HG03108 (cell line): Measurements from ENCODE around the gene CLDN10.

Experiments used
- ATAC-seq: cut with Tn5 transposase; IDR thresholded peaks from one replicate; pipeline ENCODE4 v1.9.1; 2021; ENCODE audit warnings: moderate library complexity; ENCODE audit not compliant: unreplicated experiment

Gene CLDN10

DNA sequence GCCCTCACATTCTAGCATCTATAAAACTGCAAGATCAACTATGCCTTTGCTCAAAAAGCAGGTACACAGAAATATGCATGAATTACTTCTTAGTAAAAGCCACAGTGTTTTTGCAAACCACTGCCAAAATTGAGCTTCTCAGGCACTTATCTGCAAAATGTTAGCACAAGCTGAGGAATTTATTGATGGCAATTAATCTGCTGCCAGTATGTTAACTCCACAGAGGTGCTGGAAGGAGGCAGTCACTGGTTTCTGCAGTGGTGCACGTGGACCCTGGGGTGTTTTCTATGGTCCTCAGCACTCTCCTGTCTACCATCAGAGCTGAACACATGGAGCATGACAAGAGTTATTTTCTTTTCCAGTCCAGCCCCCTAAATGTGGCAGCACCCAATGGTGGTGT is 44.2 kb downstream of the CLDN10 start:
- no peak for ATAC-seq

DNA sequence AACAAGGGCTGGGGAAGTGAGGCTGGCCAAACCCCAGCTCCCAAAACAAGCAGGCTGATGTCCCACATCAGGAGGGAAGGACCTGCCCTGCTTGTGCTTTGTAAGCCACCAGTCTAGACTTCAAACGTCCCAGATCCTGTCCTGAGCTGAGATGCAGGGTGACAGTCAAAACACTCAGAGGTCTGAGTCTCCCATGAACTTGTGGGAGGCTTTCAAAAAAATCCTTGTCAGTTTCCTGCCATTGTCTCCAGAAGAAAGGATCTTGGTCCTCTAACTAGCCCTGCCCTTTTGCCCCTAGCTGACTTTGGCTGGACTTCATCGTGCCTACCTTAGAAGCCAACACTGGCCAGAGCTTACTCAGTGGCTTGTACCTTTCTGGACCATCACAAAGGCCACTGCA is 48.7 kb downstream of the CLDN10 start:
- no peak for ATAC-seq

DNA sequence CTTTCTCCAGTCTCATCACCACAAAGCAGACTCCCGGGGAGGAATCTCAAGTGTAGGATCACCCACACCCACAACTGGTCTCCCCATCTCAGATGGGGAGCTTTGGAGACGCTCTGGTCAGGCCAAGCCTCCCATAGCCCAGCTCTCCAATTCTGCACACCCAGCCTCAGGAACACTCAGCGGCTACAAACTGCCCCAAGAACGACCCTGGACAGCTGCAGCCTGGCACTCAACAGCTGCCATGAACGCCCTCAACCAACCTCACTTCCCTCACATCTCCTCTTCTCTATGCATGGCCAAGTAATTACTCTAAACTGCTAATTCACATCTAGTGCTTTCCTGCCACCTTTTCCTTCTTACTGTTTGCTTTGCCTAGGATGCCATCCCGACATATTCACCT is 49.4 kb downstream of the CLDN10 start:
- no peak for ATAC-seq

DNA sequence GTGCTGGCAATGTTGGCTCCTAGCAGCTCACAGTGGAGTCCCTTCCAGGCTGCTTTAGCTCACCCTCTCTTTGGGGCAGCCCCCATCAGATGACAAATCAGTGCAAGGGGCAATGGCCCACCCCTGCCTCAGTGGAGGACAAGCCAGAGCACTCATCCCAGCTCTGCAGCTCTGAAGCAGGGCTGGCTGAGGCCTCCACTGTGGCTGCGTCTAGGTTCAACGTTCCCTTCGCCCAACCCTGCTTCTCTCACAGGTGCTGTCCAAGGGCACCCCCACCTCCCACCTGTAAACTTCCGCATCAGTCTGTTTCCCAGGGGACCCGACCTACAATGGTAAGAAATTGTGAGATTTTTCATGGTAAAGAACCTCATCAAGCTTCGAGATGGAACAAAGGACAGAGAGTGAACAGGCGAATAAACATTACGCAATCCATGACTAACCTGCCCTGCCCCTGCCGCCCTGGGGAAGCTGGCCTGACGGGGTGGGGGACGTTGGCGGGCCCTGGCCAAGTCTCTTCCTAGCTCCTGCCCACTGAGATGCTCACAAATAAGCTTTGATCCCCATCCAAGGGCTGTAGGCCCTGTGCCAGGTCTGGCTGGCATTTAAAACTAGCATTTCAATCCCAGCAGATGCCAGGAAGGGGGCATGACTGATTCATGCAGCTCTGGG is 51.5 kb downstream of the CLDN10 start:
- ATAC-seq: no peak

DNA sequence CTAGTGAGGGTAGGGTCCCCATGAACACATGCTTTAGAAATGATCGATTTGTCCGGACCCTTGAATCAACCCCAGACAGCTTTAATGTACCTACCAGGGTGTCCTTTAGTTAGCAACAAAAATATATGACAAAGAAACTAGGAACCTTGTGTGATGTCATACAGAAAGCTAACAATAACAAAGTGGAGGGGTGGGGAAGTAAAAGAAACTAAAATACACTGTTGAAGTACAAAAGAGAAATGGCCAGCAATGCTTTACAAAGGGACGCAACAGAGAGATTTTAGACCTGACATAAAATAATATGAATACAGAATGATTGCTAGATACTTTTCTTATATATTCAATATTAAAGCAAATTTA is 52.0 kb downstream of the CLDN10 start:
- no peak for ATAC-seq

DNA sequence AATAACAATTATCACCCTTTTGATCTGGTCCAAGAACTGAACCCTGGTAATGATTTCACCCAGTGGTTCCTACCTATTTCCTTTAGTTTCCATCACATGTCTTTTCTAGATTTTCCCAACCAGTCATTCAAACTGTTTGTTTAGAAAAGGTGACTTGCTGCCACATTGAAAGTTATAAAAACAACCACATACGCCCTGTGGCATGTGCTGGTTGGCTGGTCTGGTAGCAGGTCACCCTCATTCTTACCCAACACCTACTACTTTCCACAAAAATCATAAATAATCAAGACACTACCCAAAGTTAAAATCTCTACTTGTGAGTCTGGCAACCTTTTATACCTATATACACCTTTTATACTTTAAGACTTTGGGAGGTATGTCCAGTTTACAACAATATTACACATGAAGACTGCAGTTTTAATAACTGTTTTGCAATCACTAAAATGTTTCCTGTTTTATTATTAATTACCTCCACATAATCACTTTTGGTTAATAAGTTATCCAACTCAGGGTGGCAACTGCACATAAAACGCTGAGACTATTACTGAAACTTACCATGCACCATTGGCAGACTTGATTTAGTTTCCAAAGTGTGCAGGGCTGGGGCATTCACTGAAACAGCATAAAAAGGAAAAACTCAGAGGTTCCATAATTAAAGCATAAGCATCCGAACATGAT is 53.1 kb downstream of the CLDN10 start:
- no peak for ATAC-seq

DNA sequence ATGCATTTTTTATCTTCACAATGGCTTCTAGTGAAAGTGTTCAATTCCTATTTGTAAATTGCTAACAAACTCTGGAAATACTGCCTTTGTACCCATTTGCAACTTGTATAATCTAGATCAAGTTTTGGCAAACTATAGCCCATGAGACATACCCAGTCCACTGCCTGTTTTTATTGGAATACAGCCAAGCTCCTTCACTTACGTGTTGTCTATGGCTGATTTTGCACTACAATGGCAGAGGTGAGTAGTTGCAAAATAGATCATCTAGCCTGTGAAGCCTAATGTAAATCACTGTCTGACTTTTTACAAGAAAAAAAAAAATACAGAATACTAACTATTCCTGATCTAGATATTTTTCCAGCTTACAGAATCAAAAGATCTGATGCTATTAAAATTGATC is 54.8 kb downstream of the CLDN10 start:
- ATAC-seq: no peak

DNA sequence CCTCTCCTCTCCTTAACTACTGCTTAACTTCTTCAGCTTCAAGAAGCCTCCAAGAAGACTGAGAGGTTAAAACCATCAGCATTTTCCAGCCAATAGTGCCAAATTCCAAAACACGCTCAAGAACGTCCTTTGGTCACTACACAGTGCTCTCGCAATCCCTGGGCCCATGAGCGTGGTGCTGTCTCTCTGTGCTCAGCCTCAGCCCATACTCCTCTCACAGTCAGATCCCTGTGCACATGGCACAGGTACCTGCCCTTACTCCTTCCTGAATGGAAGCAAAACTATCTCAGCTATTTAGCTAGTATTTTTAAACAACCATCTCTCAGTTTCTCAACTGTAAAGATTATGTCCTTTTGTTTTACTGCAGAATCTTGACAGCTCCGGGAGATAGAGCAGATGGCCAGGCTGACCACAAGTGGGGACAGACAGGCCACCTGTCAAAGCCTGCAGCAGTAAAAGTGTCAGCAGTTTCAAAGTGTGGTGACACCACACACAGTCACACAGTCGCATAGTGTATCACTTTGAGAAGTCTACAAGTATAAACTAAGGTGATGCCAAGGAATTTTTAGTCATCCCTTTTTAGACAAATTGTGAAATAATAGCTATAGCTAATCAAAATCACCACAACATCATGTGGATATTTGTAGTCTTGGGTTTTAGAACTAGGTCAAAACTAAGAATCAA is 56.3 kb downstream of the CLDN10 start:
- no peak for ATAC-seq

DNA sequence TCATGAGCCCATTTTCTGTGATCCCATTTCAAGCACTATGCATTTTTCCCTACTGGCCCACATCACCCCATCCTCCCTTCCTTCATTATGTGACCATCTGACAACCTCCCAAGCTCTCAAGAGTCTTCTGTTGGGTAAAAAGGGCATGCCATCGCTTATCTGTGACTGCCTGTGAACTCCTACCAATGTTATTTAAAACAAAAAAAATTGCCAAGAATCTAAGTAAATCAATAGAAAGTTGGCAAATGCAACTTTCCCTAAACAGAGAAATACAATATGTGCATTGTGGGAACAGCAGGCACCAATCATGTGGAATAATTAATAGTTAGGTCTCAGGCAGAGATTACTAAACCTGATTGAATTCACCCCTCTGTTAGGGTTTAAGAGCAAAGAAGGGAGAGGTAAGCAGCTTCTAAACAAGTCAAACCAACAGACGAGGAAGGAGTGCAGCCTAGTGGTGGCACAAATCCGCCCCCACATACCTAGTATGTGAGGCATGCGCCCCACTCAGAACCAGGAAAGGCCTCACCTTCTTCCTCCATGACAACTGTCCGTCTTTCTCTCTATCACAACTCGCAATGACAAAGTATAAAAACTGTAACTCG is 62.2 kb downstream of the CLDN10 start:
- no peak for ATAC-seq

DNA sequence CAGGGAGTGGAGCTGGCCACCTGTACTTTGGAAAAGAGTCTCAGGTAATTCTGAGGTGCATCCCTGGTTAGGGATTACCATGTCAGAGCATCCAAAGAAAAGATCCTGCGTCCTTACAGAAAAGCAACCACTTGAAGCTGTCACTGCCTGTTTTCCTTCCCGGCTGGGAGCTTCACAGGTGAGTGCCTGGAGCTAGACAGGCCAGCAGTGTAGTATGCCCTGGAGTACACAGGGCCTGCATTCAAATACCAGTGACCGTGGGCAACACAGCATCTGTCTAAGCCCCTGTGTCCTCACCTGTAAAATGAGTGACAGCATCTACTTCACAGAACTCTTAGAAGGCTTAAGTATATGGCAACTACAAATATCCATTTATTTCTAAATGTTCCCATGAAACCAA is 63.0 kb downstream of the CLDN10 start:
- ATAC-seq: no peak

DNA sequence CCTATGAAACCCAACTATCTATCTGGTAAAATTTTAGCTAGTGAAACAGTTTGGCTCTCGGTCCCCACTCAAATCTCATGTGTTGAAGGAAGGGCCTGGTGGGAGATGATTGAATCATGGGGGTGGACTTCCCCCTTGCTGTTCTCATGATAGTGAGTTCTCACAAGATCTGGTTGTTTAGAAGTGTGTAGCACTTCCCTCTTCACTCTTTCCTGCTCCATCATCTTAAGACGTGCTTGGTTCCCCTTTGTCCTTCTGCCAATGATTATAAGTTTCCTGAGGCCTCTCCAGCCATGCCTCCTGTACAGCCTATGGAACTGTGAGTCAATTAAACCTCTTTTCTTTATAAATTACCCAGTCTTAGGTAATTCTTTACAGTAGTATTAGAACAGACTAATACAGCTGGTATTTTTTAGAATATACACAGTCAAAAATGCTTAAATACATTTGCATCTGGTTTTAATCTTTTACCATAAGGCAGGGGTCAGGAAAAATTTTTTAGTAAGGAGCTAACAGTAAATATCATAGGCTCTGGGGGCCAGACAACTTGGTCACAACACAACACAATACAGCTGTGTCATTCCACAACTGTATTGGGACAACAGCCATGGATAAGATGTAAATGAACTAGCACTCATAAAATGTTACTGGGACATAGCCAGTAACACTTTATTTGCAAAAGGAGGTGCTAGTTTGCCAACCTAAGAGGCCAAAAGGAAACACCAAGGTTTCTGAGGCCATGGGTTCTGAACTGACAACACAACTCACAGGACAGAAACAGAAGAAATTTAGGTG is 67.7 kb downstream of the CLDN10 start:
- no peak for ATAC-seq

DNA sequence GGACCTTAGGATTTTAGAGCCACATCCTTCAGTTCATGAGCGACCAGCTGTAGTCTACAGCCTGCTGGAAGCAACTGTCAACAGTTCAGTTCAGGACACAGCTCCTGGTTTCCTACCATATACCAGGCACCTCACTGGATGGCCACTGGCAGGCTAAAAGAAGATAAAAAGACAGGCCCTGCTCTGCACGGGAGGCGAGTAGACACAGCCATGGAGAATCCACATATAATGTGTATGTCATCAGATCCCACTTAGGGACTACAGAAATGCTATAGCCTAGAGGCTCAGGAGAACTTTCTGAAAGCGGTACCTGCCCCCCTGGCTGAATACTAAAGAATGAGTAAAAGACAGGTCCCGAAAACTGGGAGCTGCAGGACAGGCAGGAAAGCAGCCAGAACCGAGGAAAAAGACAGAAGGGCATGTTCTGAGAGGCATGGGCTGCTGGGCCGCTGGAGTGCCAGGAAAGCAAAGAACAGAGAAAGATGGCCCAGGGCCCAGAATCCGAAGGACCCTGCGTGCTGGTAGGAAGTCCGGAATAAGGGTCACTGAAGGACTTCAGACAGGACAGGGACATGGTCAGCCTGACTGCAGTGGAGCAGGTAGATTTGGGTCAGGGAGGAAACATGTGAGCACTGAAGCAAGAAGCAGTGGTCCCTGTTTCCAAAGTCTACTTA is 68.4 kb downstream of the CLDN10 start:
- no peak for ATAC-seq

DNA sequence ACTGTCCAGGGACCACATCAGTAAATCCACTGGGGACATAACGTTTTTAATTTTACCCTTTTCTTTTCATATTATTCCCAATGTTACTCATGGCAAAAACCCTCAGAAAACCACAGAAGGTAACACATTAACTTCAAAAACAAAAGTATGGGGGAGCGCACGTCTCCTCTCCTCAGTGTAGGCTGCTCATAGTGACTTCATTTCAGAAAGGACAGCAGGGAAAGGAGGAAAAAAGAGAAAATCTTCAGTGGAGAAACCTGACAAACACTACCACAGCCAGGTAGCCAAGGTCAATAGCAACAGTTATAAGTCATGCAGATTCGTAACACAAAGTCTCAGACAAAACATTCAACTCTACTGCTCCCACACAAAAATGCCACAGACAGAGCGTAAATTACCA is 70.6 kb downstream of the CLDN10 start:
- ATAC-seq: no peak

DNA sequence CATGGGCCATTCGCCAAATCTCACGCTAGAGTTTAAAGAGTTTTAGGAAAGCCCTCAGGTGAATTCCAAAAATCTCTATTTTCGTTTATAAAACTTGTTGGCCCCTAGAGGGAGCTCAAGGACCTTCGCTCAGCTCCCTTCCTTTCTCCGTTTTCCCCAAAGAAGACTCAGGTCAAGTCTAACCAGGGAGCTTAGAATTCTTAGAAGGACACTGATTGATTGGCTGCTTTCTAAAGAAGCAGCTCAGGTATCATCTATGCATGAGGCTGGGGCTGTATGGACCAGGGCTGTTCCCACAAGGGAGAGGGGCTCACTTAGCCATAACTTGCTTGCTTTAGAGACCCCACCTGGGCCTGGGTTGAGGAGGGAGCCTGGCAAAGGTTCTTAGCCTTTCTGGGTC is 71.5 kb downstream of the CLDN10 start:
- ATAC-seq: no peak

DNA sequence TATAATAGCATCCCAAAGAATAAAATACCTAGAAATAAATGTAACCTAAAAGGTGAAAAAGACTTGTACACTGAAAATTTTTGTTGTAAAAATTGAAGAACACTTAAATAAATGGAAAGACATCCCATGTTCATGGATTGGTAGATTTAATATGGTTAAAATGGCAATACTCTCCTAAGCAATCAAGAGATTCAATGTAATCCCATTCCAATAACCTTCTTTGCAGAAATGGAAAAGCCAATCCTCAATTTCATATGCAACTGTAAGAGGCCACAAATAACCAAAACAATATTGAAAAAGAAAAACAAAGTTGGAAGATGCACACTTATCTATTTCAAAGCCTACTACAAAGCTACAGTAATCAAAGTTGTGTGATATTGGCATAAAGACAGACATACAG is 74.2 kb downstream of the CLDN10 start:
- ATAC-seq: no peak

DNA sequence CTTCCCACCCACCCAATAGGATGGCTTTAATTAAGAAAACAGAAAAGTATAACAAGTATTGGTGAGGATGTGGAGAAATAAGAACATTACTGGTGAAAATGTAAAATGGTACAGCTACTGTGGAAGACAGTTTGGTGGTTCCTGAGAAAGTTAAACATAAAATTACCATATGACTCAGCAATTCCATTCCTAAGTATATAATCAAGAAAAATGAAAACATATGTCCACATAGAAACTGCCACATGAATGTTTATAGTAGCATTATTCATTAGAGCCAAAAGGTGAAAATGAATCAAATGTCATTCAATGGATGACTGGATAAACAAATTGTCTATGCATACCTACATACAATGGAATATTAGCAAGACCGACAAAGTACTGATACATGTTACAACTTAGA is 75.1 kb downstream of the CLDN10 start:
- ATAC-seq: no peak

DNA sequence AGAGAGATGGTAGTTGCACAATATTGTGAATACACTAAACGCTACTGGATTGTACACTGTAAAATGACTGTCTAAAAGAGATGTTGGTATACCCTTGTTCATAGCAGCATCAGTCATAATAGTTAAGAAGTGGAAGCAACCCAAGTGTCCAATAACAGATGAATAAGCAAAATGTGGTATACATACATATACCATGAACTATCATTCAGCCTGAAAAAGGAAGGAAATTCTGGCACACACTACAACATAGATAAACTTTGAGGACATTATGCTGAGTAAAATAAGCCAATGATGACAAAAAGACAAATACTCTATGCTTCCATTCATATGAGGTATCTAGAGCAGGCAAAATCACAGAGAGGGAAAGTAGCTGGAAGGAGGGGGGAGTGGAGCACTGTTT is 76.0 kb downstream of the CLDN10 start:
- no peak for ATAC-seq

DNA sequence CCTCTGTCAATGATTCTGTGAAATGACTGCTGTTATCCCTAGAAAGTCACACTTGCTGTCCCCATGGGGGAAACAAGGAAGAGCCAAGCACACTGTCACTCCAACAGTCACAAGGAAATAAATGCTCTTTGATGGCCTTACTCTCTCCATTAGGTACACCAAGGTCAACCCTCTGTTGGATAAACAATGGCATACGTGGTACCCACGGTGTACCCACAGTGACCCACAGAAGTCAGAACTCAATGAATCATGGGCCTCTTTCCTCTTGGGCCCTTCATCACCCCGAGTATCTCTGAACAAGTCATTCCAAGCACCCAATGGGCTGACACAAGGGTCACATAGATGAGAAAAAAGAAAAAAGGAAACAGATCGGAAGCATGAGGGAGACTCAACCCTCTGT is 76.6 kb downstream of the CLDN10 start:
- no peak for ATAC-seq
